SU-DHL-6 (cell line): ENCODE measurements around the gene ZNF518A.

Experiments
- H2AFZ ChIP-seq: fragments of 200-600 bp; sonication (generic); 2 replicates; pipeline ENCODE4 v1.6.1; 2014; ENCODE audit warnings: low read depth, mild to moderate bottlenecking, moderate library complexity, mixed read lengths, antibody characterized with exemption, low read length; ENCODE audit not compliant: severe bottlenecking
- H3F3A ChIP-seq: fragments of 200-600 bp; shearing (Covaris generic); 2 replicates; pipeline ENCODE4 v1.6.0; 2016; ENCODE audit warnings: antibody characterized with exemption, mild to moderate bottlenecking; ENCODE audit not compliant: insufficient read depth
- H3K27ac ChIP-seq: fragments of 200-600 bp; sonication (generic); 2 replicates; pipeline ENCODE4 v1.5.1; 2016; ENCODE audit warnings: low read depth, mild to moderate bottlenecking, low read length, moderate library complexity, mixed read lengths
- H3K27me3 ChIP-seq: fragments of 200-600 bp; sonication (generic), shearing (Covaris generic); 2 replicates; pipeline ENCODE4 v1.6.0; 2014; ENCODE audit warnings: mild to moderate bottlenecking, low read length
- H3K36me3 ChIP-seq: fragments of 200-600 bp; sonication (generic); 2 replicates; pipeline ENCODE4 v1.6.1; 2014; ENCODE audit warnings: mild to moderate bottlenecking, low read length, mixed read lengths
- H3K4me2 ChIP-seq: fragments of 300-600, 200-600 bp; shearing (Covaris generic), sonication (generic); 2 replicates; pipeline ENCODE4 v1.6.0; 2014; ENCODE audit warnings: low read length, low read depth, mild to moderate bottlenecking; ENCODE audit not compliant: poor library complexity, severe bottlenecking
- H3K4me3 ChIP-seq: fragments of 200-600 bp; sonication (generic); 2 replicates; pipeline ENCODE4 v1.5.1; 2014; ENCODE audit warnings: antibody characterized with exemption, low read length, mild to moderate bottlenecking, mixed read lengths; ENCODE audit not compliant: insufficient read depth, poor library complexity, severe bottlenecking
- H3K79me2 ChIP-seq: fragments of 200-600 bp; sonication (generic); 2 replicates; pipeline ENCODE4 v1.6.1; 2014; ENCODE audit warnings: mild to moderate bottlenecking, low read length, moderate library complexity; ENCODE audit not compliant: insufficient read depth
- H3K9ac ChIP-seq: fragments of 200-600 bp; sonication (generic); 2 replicates; pipeline ENCODE4 v1.7.0; 2014; ENCODE audit warnings: mild to moderate bottlenecking, low read length
- H3K9me2 ChIP-seq: fragments of 200-600 bp; sonication (generic); replicated peaks from 2 replicates; pipeline ENCODE4 v1.6.1; 2014; ENCODE audit warnings: low read length; ENCODE audit not compliant: insufficient read depth
- H3K9me3 ChIP-seq: fragments of 200-600 bp; sonication (generic); 2 replicates; pipeline ENCODE4 v1.6.1; 2014; ENCODE audit warnings: low read length, mixed read lengths; ENCODE audit not compliant: insufficient read depth
- H4K20me1 ChIP-seq: fragments of 200-600 bp; sonication (generic); 2 replicates; pipeline ENCODE4 v1.6.1; 2014; ENCODE audit warnings: low read depth, mild to moderate bottlenecking, antibody characterized with exemption, low read length, moderate library complexity, mixed read lengths
- EZH2phosphoT487 ChIP-seq: fragments of 200-600 bp; sonication (generic), shearing (Covaris generic); conservative IDR thresholded peaks from 2 replicates; pipeline ENCODE4 v1.6.1; 2018; ENCODE audit warnings: mild to moderate bottlenecking, antibody characterized with exemption, low read length, moderate library complexity, mixed read lengths
- TF ChIP-seq, protein P1 (sequence below): fragments of 200-600 bp; sonication (generic); IDR thresholded peaks from one replicate; pipeline ENCODE4 v1.5.1; 2017; ENCODE audit warnings: antibody characterized with exemption, mild to moderate bottlenecking, low read length, moderate library complexity; ENCODE audit not compliant: insufficient read depth, poor library complexity, severe bottlenecking

ZNF518A gene

GRCh38 chr10:96165726-96166125 is 35.6 kb downstream of the ZNF518A start:
- Histone ChIP-seq H3K79me2 (no peaks in the 10 kb centered on the region), H3K4me2 (no peak overlapping the region), H3K4me3 (no peak overlapping the region), H3K9me3 (peaks cover 4% of the 10 kb centered on the region; the same call in 1 of the 2 replicates), H3K9me2 (no peaks in the 10 kb centered on the region), H2AFZ (no peak overlapping the region), H3F3A (no peaks in the 10 kb centered on the region), H4K20me1 (no peaks in the 10 kb centered on the region), H3K27ac (no peak overlapping the region), H3K36me3 (0 out of 2 replicates have a peak, but pooled peaks cover 3% of the 10 kb centered on the region), H3K27me3 (no peaks in the 10 kb centered on the region), H3K9ac (no peak overlapping the region)
- TF ChIP-seq EZH2phosphoT487 = no peak
- TF ChIP-seq, protein P1, sequence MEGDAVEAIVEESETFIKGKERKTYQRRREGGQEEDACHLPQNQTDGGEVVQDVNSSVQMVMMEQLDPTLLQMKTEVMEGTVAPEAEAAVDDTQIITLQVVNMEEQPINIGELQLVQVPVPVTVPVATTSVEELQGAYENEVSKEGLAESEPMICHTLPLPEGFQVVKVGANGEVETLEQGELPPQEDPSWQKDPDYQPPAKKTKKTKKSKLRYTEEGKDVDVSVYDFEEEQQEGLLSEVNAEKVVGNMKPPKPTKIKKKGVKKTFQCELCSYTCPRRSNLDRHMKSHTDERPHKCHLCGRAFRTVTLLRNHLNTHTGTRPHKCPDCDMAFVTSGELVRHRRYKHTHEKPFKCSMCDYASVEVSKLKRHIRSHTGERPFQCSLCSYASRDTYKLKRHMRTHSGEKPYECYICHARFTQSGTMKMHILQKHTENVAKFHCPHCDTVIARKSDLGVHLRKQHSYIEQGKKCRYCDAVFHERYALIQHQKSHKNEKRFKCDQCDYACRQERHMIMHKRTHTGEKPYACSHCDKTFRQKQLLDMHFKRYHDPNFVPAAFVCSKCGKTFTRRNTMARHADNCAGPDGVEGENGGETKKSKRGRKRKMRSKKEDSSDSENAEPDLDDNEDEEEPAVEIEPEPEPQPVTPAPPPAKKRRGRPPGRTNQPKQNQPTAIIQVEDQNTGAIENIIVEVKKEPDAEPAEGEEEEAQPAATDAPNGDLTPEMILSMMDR = no peak

GRCh38 chr10:96168546-96168945 is 38.4 kb downstream of the ZNF518A start:
- Histone ChIP-seq H3K79me2 (no peaks in the 10 kb centered on the region), H3K4me2 (no peak overlapping the region), H3K36me3 (0 out of 2 replicates have a peak, but pooled peaks cover 3% of the 10 kb centered on the region), H3K9me2 (no peaks in the 10 kb centered on the region), H3K27ac (no peak overlapping the region), H3K4me3 (no peak overlapping the region), H3F3A (no peaks in the 10 kb centered on the region), H2AFZ (no peak overlapping the region), H3K27me3 (no peaks in the 10 kb centered on the region), H3K9me3 (peaks cover 4% of the 10 kb centered on the region; the same call in 1 of the 2 replicates), H4K20me1 (no peaks in the 10 kb centered on the region), H3K9ac (no peak overlapping the region)
- TF ChIP-seq EZH2phosphoT487 = no peak
- TF ChIP-seq, protein P1 = no peak

- no peaks in the 10 kb centered on the region for H4K20me1 ChIP-seq
- H3K79me2 ChIP-seq = no peaks in the 10 kb centered on the region
- no peaks in the 10 kb centered on the region for H3F3A ChIP-seq
- TF ChIP-seq, protein P1 = no peak
- no peak for TF ChIP-seq EZH2phosphoT487
- no peaks in the 10 kb centered on the region for H3K27me3 ChIP-seq
- no peak overlapping the region for H3K4me3 ChIP-seq
- no peak overlapping the region for H3K9ac ChIP-seq
- no peak overlapping the region for H3K4me2 ChIP-seq
- no peaks in the 10 kb centered on the region for H3K9me2 ChIP-seq
- no peak overlapping the region for H2AFZ ChIP-seq
- 0 out of 2 replicates have a peak, but pooled peaks cover 3% of the 10 kb centered on the region for H3K36me3 ChIP-seq
- H3K27ac ChIP-seq = no peak overlapping the region
- H3K9me3 ChIP-seq = peaks cover 4% of the 10 kb centered on the region; the same call in 1 of the 2 replicates
Measured at GRCh38 chr10:96170230-96170629, 40.1 kb downstream of the ZNF518A start.
